HG03521 (cell line): Measurements from ENCODE around the gene BCL2.
"Not testable (repeated sequence)": the region's sequence is repeated elsewhere in the genome, so short reads cannot be mapped to it uniquely, and the experiment has no call there.

Source experiments
- ATAC-seq: cut with Tn5 transposase; IDR thresholded peaks from one replicate; pipeline ENCODE4 v1.9.1; 2021; ENCODE audit warnings: mild to moderate bottlenecking, moderate library complexity; ENCODE audit not compliant: unreplicated experiment

The BCL2 gene

GRCh38 chr18:63236921-63237846 is 82.4 kb downstream of the BCL2 start:
- ATAC-seq: no peak

GRCh38 chr18:63236406-63236805 is 83.2 kb downstream of the BCL2 start:
- no peak for ATAC-seq

DNA sequence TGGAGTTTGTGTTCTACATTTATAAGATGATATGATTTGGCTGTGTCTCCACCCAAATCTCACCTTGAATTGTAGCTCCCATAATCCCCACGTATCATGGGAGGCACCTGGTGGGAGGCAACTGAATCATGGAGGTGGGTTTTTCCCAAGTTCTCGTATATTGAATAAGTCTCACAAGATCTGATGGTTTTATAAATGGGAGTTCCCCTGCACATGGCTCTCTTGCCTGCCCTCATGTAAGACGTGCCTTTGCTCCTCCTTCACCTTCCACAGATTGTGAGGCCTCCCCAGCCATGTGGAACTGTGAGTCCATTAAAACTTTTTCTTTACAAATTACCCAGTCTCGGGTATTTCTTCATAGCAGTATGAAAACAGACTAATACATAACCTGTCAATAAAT is 83.6 kb downstream of the BCL2 start:
- ATAC-seq: not testable (repeated sequence)

- no peak for ATAC-seq
These were observed 84.7 kb downstream of the BCL2 start for GRCh38 chr18:63234841-63235240.

DNA sequence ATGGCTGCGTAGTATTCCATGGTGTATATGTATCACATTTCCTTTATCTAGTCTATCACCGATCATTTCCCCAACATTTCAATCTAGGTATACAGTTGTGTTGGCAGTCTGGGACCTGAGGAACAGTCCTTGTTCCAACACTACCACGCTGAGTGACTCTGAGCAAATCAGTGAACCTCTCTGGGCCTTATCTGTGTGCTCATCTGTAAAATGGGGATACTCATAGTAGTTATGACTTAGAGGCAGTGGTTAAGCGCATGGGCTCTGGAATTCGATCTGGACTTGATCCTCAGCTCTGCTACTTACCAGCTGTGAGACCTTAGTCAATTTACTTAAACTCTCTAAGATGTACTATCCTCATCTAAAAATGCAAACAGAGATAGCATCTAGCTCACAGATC is 85.1 kb downstream of the BCL2 start:
- no peak for ATAC-seq

GRCh38 chr18:63233334-63233733 is 86.2 kb downstream of the BCL2 start:
- ATAC-seq: no peak

DNA sequence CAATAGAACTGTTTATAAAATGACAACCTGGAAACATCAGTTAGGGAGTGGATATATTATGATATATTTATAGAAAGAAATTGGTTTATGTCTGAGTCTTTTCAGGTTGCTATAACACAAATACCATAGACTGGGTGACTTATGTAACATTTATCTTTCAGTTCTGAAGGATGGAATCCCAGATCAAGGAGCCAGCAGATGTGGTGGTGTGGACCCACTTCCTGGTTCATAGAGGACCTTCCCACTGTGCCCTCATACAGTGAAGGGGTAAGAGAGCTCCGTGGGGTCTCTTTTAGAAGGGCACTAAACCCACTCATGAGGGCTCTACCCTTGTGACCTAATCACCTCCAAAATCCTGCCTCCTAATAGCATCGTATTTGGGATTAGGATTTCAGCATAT is 86.7 kb downstream of the BCL2 start:
- ATAC-seq: no peak

DNA sequence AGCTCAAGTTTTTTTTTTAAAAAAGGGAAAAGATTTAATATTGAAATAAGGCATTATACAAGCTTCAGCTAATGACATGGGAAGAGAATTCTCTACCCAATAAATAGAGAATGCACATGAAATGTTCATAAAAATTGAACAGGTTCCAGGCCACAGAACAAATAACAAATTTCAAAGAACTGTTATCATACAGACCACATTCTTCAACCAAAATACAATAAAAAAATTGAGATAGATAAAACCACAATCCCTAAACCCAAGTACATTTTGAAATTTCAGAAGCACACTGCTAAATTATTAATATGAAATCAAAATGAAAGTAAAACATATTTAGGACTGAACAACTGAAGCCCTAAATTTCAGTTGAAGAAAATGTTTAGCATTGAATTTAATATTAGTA is 89.6 kb downstream of the BCL2 start:
- ATAC-seq: no peak

DNA sequence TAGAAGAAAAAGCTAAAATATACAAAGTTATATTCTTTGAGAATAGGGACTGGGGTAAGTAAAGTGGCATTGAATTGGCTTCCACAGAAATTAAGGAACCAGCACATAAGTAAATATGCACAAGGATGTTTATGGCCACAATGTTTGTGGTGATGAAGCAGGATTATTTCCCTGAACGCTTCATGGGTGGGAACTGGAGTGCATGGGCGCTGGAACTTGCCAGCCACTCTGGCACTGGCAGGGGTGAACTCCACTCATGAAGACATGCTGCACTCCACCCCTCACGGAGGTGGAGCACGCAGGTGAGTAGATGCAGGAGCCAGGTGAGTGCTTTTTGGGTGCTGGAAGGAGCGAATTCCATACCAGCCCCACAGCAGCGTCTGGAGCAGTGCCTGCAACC is 94.1 kb downstream of the BCL2 start:
- no peak for ATAC-seq

- no peak for ATAC-seq
These were observed 94.9 kb downstream of the BCL2 start for GRCh38 chr18:63224630-63225029.

DNA sequence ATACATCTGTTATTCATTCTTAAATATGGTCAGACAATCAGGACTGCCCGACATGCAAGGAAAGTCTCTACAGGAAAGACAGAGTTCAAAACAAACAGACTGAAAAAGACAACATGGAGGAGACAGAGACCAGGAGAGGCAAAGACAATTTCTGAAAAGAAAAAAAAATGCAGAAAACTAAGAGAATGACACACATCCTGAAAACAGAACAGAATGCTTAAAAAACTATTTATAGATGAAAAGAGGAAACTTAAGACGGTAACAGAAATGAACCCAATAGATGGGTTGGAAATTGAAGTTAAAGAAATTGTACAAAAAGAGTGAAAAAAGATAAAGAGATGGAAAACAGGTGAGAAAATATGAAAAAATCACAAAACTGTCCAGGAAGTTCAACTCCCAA is 95.7 kb downstream of the BCL2 start:
- ATAC-seq: no peak

DNA sequence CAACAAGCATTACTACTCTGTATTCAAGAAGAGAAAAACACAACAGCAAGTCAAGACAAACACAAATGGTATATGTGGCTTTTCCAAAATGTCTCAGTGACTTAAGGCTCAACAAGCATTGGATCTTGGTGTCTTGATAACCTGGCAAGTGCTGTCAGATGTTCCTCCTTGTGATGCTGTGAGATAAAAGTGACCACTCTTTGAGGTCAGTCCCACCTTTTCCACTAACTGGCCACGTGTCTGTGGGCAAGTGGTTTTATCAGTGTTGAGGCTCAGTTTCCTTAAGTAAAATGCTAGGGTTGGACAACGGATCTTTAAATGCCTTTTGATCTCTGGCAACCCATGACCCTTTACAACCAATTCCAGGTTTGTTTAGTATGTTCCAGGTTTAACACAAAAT is 98.7 kb downstream of the BCL2 start:
- no peak for ATAC-seq

DNA sequence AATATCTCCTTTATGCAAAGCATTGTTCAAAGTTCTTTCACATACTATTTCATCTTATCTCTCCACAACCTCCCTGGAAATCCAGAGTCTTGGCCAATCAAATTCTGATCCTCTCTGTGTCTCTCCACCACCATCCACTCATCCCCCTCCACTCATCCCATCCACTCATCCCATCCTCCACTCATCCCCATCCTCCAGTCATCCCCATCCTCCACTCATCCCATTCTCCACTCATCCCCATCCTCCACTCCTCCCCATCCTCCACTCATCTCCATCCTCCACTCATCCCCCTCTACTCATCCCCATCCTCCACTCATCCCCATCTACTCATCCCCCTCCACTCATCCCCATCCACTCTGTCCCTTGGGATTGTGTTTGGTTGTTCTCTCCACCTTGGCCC is 101.1 kb downstream of the BCL2 start:
- no peak for ATAC-seq

- peak; percentile 55 for ATAC-seq
These were observed 102.9 kb downstream of the BCL2 start for GRCh38 chr18:63216516-63217311.

- no peak for ATAC-seq
These were observed 105.5 kb downstream of the BCL2 start for GRCh38 chr18:63213936-63214671.

GRCh38 chr18:63213331-63213900 is 106.2 kb downstream of the BCL2 start:
- ATAC-seq: no peak

DNA sequence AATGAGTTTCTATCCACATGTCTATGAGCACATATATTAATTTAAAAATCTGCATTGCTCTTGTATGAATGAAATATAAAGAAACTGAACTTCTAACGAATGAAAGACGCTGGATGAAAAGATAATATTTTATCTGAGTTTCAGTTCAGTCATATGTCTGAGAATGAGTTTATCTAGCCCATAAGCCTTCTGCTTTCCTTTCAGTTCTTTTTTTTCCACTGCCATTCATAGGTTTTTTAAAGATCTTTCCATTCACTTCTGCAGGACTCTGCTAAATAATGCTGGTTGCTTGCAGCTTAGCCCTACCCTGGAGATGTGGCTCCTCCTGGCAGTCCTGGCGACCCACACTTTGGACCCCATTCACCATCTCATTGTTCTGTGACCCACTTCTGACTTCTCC is 109.0 kb downstream of the BCL2 start:
- no peak for ATAC-seq

DNA sequence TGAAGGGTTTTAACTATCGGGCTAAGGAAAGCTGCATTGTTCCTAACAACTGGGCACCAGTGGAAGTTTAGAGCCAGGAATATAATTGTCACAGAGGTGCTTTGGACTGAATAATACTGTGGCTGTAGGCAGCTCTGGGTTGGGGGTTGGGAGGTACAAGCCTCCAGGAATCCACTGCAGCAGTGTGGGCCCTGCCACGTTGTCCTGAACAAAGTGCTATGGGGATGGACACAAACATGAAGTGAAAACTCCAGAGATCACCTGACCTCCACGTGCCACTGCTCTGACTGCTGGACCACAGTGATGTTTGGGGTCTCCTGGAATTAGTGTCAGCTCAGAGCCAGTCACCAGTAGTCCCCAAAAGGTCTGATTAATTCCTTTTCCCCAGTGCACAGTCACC is 110.9 kb downstream of the BCL2 start:
- ATAC-seq: no peak

DNA sequence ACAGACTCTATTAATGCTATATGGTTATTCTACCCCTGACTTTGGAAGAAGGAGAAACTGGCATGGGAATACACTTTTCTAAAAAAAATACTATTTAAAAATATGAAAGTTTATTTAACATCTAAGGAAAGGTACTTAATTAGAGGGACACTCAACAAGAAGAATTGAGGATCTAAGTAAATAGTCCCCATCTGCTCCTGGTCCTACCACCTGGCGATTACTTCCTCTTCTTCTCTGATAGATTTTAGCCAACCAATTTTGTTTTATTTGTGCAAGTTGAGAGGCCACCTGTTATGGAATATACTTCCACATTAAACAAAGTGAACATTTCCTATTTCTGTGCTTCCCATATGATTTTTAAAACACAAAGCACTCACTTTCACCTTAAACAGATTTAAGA is 111.7 kb downstream of the BCL2 start:
- no peak for ATAC-seq

- peak; percentile 35 for ATAC-seq
These were observed 112.3 kb downstream of the BCL2 start for GRCh38 chr18:63207143-63207790.
